Measurements from ENCODE around the gene GIMD1. TPM values are rescaled to one million over a fixed set of nuclear protein-coding genes. Genes with fewer than 3 reads are reported as not detected.
A peak's percentile ranks its signal among the peaks of the same experiment; 100 is the strongest.

The GIMD1 gene
- total and polyA plus RNA-seq, 9 of the 15 experiments (the other 6 are each of a cell fraction or from before 2014, with no cell fraction given) = not detected

DNA sequence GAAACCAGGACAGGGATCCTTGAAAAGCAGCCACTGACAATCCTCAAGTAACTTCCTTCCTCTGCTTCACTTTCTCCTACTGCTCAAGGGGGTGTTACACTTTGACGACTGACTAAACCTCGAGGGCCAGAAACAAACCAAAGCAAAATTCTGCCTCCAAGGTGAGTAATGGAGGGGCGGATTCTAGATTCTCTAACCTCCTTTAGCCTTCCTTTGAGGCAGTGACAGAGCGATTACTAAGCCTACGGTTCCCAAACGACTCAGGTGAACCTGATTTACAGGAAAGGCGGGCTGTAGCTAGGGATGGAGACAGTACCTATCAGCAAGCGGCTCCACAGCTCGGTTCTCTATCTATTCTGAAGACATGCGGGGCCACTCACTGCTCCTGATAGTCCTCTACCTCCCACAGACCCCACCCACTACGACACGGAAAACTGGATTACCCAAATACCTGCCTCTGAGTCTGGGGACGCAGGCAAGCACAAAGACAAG is 53.1 kb downstream of the GIMD1 start (continued):
- TF ChIP-seq FOXK2 (conservative IDR thresholded peaks at IDR 0.05 in 1 of 2, IDR thresholded peaks at IDR 0.05 in 1 of 2; ENCODE audit: low read depth in 2 of 2) (no peak), JUND (IDR thresholded peaks at IDR 0.05; ENCODE audit: borderline replicate concordance, low read depth, low read length) (no peak), JUND (tag; IDR thresholded peaks at IDR 0.05; ENCODE audit: borderline replicate concordance, low read depth, low read length) (no peak), SIN3B (IDR thresholded peaks at IDR 0.05; ENCODE audit: low read depth) (no peak)
- TF ChIP-seq, protein P1, sequence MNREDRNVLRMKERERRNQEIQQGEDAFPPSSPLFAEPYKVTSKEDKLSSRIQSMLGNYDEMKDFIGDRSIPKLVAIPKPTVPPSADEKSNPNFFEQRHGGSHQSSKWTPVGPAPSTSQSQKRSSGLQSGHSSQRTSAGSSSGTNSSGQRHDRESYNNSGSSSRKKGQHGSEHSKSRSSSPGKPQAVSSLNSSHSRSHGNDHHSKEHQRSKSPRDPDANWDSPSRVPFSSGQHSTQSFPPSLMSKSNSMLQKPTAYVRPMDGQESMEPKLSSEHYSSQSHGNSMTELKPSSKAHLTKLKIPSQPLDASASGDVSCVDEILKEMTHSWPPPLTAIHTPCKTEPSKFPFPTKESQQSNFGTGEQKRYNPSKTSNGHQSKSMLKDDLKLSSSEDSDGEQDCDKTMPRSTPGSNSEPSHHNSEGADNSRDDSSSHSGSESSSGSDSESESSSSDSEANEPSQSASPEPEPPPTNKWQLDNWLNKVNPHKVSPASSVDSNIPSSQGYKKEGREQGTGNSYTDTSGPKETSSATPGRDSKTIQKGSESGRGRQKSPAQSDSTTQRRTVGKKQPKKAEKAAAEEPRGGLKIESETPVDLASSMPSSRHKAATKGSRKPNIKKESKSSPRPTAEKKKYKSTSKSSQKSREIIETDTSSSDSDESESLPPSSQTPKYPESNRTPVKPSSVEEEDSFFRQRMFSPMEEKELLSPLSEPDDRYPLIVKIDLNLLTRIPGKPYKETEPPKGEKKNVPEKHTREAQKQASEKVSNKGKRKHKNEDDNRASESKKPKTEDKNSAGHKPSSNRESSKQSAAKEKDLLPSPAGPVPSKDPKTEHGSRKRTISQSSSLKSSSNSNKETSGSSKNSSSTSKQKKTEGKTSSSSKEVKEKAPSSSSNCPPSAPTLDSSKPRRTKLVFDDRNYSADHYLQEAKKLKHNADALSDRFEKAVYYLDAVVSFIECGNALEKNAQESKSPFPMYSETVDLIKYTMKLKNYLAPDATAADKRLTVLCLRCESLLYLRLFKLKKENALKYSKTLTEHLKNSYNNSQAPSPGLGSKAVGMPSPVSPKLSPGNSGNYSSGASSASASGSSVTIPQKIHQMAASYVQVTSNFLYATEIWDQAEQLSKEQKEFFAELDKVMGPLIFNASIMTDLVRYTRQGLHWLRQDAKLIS (CRISPR knock-in tag; IDR thresholded peaks at IDR 0.05) = 0 out of 2 replicates have a peak, but pooled peaks have one; percentile 70
- TF ChIP-seq, protein P2, sequence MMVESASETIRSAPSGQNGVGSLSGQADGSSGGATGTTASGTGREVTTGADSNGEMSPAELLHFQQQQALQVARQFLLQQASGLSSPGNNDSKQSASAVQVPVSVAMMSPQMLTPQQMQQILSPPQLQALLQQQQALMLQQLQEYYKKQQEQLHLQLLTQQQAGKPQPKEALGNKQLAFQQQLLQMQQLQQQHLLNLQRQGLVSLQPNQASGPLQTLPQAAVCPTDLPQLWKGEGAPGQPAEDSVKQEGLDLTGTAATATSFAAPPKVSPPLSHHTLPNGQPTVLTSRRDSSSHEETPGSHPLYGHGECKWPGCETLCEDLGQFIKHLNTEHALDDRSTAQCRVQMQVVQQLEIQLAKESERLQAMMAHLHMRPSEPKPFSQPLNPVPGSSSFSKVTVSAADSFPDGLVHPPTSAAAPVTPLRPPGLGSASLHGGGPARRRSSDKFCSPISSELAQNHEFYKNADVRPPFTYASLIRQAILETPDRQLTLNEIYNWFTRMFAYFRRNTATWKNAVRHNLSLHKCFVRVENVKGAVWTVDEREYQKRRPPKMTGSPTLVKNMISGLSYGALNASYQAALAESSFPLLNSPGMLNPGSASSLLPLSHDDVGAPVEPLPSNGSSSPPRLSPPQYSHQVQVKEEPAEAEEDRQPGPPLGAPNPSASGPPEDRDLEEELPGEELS (CRISPR knock-in tag; IDR thresholded peaks at IDR 0.05; ENCODE audit: borderline replicate concordance) = peak; percentile 64; the same call in 1 of the 2 replicates

Data from K562 (cell line).